HUES64 (cell line): Measurements from ENCODE around the gene NEURL4. TPM values are rescaled to one million over a fixed set of nuclear protein-coding genes. Genes with fewer than 3 reads are reported as not detected.
"Not testable (repeated sequence)": the region's sequence is repeated elsewhere in the genome, so short reads cannot be mapped to it uniquely, and the experiment has no call there.

Source experiments
- H3K27ac ChIP-seq: 2 replicates; pipeline ENCODE4 v1.7.0; 2013; ENCODE audit warnings: low read depth, low read length, inconsistent platforms
- H3K27me3 ChIP-seq: 2 replicates; pipeline ENCODE4 v1.6.1; 2013; ENCODE audit warnings: mild to moderate bottlenecking, low read length; ENCODE audit not compliant: insufficient read depth
- H3K36me3 ChIP-seq: 2 replicates; pipeline ENCODE4 v1.6.1; 2013; ENCODE audit warnings: mild to moderate bottlenecking, low read length; ENCODE audit not compliant: insufficient read depth
- H3K4me1 ChIP-seq: 2 replicates; pipeline ENCODE4 v1.6.1; 2013; ENCODE audit warnings: mild to moderate bottlenecking, low read length, moderate library complexity; ENCODE audit not compliant: insufficient read depth
- H3K4me3 ChIP-seq: 2 replicates; pipeline ENCODE4 v1.5.1; 2013; ENCODE audit warnings: mild to moderate bottlenecking, low read length, moderate library complexity
- H3K9ac ChIP-seq: 2 replicates; pipeline ENCODE4 v1.6.1; 2013; ENCODE audit warnings: mild to moderate bottlenecking, low read depth, low read length
- H3K9me3 ChIP-seq: 2 replicates; pipeline ENCODE4 v1.6.1; 2013; ENCODE audit warnings: low read depth, low read length; ENCODE audit not compliant: insufficient read depth
- WGBS: fragments of 150-250, 120-280 bp; methylation state at CpG from one replicate; pipeline ENCODE4 v1.1.7; 2013; ENCODE audit warnings: missing lambda C conversion rate; 5-methylcytosine and 5-hydroxymethylcytosine counted together
- polyA plus RNA-seq, 2 experiments: library from polyadenylated mRNA; stranded (reverse); fragments of 50-300 nt; gene quantifications; one replicate each; pipeline ENCODE4 v1.2.3, GENCODE V29; 2013

NEURL4 gene
- 21.5 TPM for polyA plus RNA-seq (2013, experiment 1 of 2)
- polyA plus RNA-seq (2013, experiment 2 of 2): 16.9 TPM

- Histone ChIP-seq H3K4me1 (peaks cover 10% of the 10 kb centered on the region; the same call in 1 of the 2 replicates), H3K27me3 (no peaks in the 10 kb centered on the region), H3K9ac (peak within 1 kb of the TSS; percentile 79), H3K9me3 (no peaks in the 10 kb centered on the region), H3K36me3 (peaks cover 28% of the 10 kb centered on the region), H3K27ac (peak within 1 kb of the TSS; percentile 94), H3K4me3 (peak within 1 kb of the TSS; percentile 85)
- under 1% methylated on average over 49 of the region's 50 CpGs for WGBS
Measured at GRCh38 chr17:7328840-7329373, at the start of gene NEURL4. Gene NEURL4, minus strand, starts transcription at chr17:7329335. Its CDS starts 23 bp downstream, at chr17:7329312.

DNA sequence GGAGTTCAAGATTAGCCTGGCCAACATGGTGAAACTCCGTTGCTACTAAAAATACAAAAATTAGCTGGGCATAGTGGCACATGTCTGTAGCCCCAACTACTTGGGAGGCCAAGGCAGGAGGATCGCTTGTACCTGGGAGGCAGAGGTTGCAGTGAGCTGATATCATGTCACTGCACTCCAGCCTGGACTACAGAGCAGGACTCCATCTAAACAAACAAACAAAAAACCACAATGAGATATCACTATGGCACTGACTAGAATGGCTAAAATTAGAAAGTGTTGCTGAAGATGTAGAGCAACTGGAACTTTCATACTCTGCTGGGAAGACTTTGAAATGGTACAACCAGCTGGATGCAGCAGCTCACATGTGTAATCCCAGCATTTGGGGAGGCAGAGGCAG, 45.2 kb upstream of the NEURL4 start:
- no peak overlapping the region for H3K4me3 ChIP-seq
- H3K27me3 ChIP-seq: no peaks in the 10 kb centered on the region
- WGBS: 94% methylated on average over 2 of the region's 2 CpGs

DNA sequence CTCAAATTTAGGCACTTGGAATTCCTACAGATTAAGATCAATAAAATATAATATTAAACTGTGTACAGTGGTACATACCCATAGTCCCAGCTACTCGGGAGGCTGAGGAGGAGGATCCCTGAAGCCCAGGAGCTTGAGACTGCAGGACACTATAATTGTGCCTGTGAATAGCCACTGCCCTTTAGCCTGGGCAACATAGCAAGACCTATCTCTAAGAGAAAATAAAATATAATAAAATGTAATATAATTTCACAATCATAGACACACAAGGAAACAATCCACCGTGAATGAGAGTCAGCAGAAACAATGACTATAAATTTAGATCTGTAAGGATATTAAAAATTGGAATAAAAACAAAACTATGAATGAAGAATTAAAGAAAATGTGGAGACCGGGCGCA, 41.7 kb upstream of the NEURL4 start:
- Histone ChIP-seq H3K36me3 (no peaks in the 10 kb centered on the region), H3K27ac (no peak overlapping the region), H3K9ac (no peak overlapping the region), H3K27me3 (no peaks in the 10 kb centered on the region), H3K4me3 (no peak overlapping the region), H3K9me3 (no peaks in the 10 kb centered on the region), H3K4me1 (peaks cover 6% of the 10 kb centered on the region; the same call in 1 of the 2 replicates)
- WGBS: 89% methylated on average over 3 of the region's 4 CpGs

More for the DNA sequence above, 45.2 kb upstream of the NEURL4 start:
- Histone ChIP-seq H3K4me1 (no peaks in the 10 kb centered on the region), H3K36me3 (no peaks in the 10 kb centered on the region), H3K9ac (no peak overlapping the region), H3K9me3 (peaks cover 3% of the 10 kb centered on the region; the same call in 1 of the 2 replicates), H3K27ac (no peak overlapping the region)

DNA sequence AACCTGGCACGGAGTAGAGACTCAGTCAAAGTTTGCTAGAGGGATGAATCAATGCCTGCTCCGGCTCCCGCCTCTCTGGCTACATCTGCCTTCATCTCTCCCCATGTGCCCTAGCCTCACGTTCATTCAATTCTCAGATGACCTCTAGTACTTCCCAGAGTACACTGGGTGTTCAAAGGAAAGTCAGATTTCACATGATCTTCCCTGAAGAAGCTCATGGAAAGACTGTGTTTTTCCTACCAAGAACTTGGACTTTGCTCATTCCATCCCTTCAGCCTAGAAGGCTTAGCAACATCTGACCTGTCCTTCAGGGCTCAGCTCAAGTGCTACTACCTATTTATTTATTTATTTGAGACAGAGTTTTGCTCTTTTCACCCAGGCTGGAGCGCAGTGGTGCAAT, 40.7 kb upstream of the NEURL4 start:
- no peaks in the 10 kb centered on the region for H3K36me3 ChIP-seq
- H3K4me3 ChIP-seq: no peak overlapping the region
- H3K9me3 ChIP-seq: no peaks in the 10 kb centered on the region
- H3K4me1 ChIP-seq: peaks cover 6% of the 10 kb centered on the region; the same call in 1 of the 2 replicates
- no peak overlapping the region for H3K27ac ChIP-seq
- no peak overlapping the region for H3K9ac ChIP-seq
- H3K27me3 ChIP-seq: no peaks in the 10 kb centered on the region
- WGBS: 87% methylated on average over 5 of the region's 5 CpGs

- 88% methylated on average over 5 of the region's 5 CpGs for WGBS
Measured at GRCh38 chr17:7368599-7368994, 39.5 kb upstream of the NEURL4 start.

GRCh38 chr17:7367918-7368598, 38.9 kb upstream of the NEURL4 start:
- Histone ChIP-seq H3K9ac (no peak overlapping the region), H3K4me3 (no peak overlapping the region), H3K4me1 (peaks cover 6% of the 10 kb centered on the region; the same call in 1 of the 2 replicates), H3K36me3 (no peaks in the 10 kb centered on the region), H3K27me3 (no peaks in the 10 kb centered on the region), H3K27ac (no peak overlapping the region), H3K9me3 (no peaks in the 10 kb centered on the region)
- WGBS: 71% methylated on average over 10 of the region's 13 CpGs

More at GRCh38 chr17:7368599-7368994, 39.5 kb upstream of the NEURL4 start:
- H3K9me3 ChIP-seq, H3K27me3 ChIP-seq, H3K36me3 ChIP-seq, H3K27ac ChIP-seq, H3K4me3 ChIP-seq, H3K9ac ChIP-seq, H3K4me1 ChIP-seq: not testable (repeated sequence)

- 70% methylated on average over 6 of the region's 8 CpGs for WGBS
- Histone ChIP-seq H3K27me3 (no peaks in the 10 kb centered on the region), H3K9me3 (no peaks in the 10 kb centered on the region), H3K4me1 (peaks cover 6% of the 10 kb centered on the region; the same call in 1 of the 2 replicates), H3K9ac (no peak overlapping the region), H3K36me3 (no peaks in the 10 kb centered on the region), H3K27ac (no peak overlapping the region), H3K4me3 (no peak overlapping the region)
Measured at GRCh38 chr17:7367083-7367482, 37.9 kb upstream of the NEURL4 start.

GRCh38 chr17:7365963-7366362, 36.8 kb upstream of the NEURL4 start:
- H3K36me3 ChIP-seq, H3K27ac ChIP-seq, H3K9me3 ChIP-seq, H3K27me3 ChIP-seq, H3K4me1 ChIP-seq, H3K4me3 ChIP-seq, H3K9ac ChIP-seq: not testable (repeated sequence)
- 95% methylated on average over 6 of the region's 7 CpGs for WGBS

- Histone ChIP-seq H3K27ac (no peak overlapping the region), H3K4me3 (no peak overlapping the region), H3K36me3 (no peaks in the 10 kb centered on the region), H3K4me1 (peaks cover 4% of the 10 kb centered on the region; the same call in 1 of the 2 replicates), H3K9me3 (no peaks in the 10 kb centered on the region), H3K9ac (no peak overlapping the region), H3K27me3 (no peaks in the 10 kb centered on the region)
- WGBS: 92% methylated on average over 6 of the region's 6 CpGs
Measured at GRCh38 chr17:7363311-7363710, 34.2 kb upstream of the NEURL4 start.

DNA sequence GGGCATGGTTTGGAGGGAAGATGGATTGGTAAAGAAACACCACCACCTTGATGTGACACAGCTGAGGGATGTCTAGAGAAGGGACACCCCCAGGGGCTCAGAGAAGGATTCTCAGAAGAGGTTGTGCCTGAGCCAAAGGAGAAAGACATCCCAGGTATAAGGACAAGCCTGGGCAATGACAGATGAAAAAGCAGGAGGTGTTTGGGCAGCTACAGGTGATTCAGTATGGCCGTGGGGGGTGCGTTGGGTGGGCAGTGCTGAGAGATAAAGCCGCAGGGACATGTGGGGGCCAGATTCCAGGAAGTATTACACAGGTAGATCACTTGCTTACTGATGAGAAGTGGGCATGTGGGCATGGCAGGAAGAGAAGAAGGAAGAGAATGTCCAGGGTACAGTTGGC, 32.8 kb upstream of the NEURL4 start:
- H3K27ac ChIP-seq: no peak overlapping the region
- H3K9me3 ChIP-seq: no peaks in the 10 kb centered on the region
- H3K4me1 ChIP-seq: no peaks in the 10 kb centered on the region; the same call in 1 of the 2 replicates
- WGBS: 85% methylated on average over 3 of the region's 3 CpGs
- H3K36me3 ChIP-seq: no peaks in the 10 kb centered on the region
- no peak overlapping the region for H3K4me3 ChIP-seq
- no peak overlapping the region for H3K9ac ChIP-seq
- no peaks in the 10 kb centered on the region for H3K27me3 ChIP-seq

- Histone ChIP-seq H3K27ac (no peak overlapping the region), H3K9me3 (no peaks in the 10 kb centered on the region), H3K4me3 (no peak overlapping the region), H3K4me1 (peaks cover 3% of the 10 kb centered on the region; the same call in 1 of the 2 replicates), H3K9ac (no peak overlapping the region), H3K27me3 (no peaks in the 10 kb centered on the region), H3K36me3 (no peaks in the 10 kb centered on the region)
- 86% methylated on average over 2 of the region's 2 CpGs for WGBS
Measured at GRCh38 chr17:7357381-7357780, 28.2 kb upstream of the NEURL4 start.
